Endometrial microvascular endothelial cells (primary cell): Measurements from ENCODE around the gene RIPOR2. TPM values are rescaled to one million over a fixed set of nuclear protein-coding genes. Genes with fewer than 3 reads are reported as not detected.

Experiments
- in situ Hi-C: cut with HindIII; loops from 2 replicates; pipeline ENCODE4 v1.10.0; 2017; ENCODE audit warnings: low sequenced_read_pairs, low pct_unique_long_range_greater_than_20kb; ENCODE audit errors: inconsistent ontology term
- total RNA-seq: library from RNA; depleted of rRNA; stranded (reverse); fragments of >200 nt; gene quantifications from one replicate; pipeline ENCODE4 v1.2.3, GENCODE V29; 2015; ENCODE audit errors: inconsistent ontology term

Gene RIPOR2
- total RNA-seq, 1 donor from 2014 or later, result not detected

DNA sequence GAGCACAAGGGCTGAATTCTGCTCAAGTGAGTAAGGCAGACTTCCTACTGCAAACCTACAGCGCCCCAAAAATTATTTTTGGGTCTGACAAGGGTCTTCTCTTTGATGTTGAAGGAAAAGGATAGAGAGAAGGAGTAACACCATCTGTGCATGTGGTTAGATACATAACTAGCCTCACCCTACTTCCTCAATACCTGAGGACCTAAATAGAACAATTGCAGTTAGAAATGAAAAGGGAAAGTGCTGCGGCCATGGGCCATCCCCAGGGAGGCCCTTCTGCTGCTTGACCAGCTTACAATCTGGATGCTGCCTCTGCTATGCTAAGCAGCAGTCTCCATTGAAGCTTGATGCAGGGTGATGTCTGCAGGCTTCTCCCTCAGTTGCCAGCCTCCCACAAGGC, 73.8 kb downstream of the RIPOR2 start:
- in situ Hi-C loops, result loop anchor here (25.0 kb wide), 1 partner anchor 100 kb away; no protein-coding TSS in a partner anchor

DNA sequence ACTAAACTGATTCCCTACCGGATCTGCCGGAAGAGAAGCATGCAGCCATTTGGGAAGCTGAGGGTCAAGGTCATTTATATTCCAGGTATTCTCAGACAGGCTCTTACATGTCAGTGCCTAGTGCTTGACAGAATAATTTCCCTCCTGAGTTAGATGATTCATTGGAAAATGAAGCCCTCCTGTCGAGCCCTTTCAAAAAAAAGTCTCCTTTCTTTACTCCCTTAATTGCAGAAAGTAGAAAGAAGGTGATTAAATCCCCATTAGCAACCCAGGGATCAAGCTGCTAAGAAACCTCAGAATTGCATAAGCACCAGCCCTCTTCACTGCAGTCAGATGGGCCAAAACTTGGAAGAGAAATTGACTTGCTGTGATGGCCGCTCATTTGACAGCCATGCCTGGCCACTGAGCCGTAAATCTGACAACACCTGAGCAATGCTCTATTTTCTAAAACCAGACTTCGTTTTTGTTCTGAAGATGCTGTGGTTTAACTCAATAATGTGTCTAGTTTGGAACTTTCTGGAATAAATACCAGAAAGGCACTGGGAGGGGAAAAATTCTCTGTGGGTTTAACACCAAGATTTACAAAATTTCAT, 76.1 kb downstream of the RIPOR2 start:
- in situ Hi-C loops, result loop anchor here (25.0 kb wide), 1 partner anchor 103 kb away; no protein-coding TSS in a partner anchor

GRCh38 chr6:24859132-24859531, 76.6 kb downstream of the RIPOR2 start:
- in situ Hi-C loops, result loop anchor here (25.0 kb wide), 1 partner anchor 103 kb away; no protein-coding TSS in a partner anchor

DNA sequence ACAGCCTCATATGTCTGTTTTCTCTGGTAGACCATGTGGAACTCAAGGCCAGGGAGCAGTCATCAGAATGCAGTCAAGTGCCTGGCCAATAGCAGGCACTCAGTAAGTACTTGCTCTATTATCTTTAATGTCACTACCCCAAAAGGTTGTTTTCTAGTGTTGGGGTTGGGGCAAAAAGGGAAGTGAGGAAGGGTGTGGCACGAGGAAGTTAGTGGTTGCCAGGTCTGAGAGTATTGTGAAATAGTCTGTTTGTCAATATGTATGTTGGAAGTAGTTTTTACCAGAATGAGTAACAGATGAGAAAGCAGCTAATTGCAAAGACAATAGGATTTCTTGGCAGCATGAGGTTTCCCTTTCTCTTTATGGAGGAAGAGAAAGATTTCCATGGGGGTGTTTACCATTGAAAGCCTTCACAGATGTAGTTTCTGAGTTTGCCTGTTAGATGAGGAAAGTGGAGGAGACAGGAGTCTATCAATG, 77.5 kb downstream of the RIPOR2 start:
- in situ Hi-C loops, result loop anchor here (25.0 kb wide), 1 partner anchor 104 kb away; no protein-coding TSS in a partner anchor

DNA sequence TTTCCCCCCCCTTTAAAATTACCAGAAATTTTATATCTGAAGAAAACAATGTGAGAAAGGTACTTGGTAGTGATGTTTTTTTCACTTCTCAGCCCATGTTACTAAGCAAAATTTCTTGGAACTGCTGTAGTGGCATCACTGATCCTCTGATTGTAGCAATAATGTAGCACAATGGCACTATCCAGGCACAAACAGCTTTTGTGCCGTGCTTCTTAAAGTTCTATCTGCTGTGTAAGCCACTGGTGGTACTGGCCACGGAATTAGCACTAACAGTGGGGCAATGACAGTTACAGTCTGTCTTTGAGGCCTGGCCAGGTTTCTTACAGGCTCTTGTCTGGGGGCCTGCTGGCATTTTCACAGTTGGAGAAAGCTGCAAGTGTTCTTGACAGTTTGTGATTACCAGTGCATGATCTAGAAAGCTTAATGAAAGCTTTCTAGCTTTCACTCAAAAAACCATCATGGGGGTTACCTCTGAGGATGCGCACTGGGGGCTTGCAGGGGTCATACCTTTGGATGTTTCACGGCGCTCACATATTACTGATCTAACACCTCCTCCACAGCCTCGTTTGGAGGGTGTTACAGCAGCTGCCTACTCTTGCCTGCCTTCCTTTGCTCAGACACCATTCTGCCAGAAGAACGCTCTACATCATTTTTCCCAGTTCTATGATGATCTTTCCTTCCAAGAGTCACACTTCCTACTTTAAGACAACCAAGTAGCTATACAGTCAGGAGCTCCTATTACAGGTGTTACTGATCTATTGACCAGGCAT, 78.7 kb downstream of the RIPOR2 start:
- in situ Hi-C loops, result loop anchor here (25.0 kb wide), 1 partner anchor 105 kb away; no protein-coding TSS in a partner anchor

GRCh38 chr6:24856246-24856599, 79.5 kb downstream of the RIPOR2 start:
- in situ Hi-C loops, result loop anchor here (25.0 kb wide), 1 partner anchor 106 kb away; no protein-coding TSS in a partner anchor

GRCh38 chr6:24855395-24856245, 80.1 kb downstream of the RIPOR2 start:
- in situ Hi-C loops, result loop anchor here (25.0 kb wide), 1 partner anchor 107 kb away; no protein-coding TSS in a partner anchor

GRCh38 chr6:24854077-24854666, 81.6 kb downstream of the RIPOR2 start:
- in situ Hi-C loops, result loop anchor here (25.0 kb wide), 1 partner anchor 108 kb away; no protein-coding TSS in a partner anchor

DNA sequence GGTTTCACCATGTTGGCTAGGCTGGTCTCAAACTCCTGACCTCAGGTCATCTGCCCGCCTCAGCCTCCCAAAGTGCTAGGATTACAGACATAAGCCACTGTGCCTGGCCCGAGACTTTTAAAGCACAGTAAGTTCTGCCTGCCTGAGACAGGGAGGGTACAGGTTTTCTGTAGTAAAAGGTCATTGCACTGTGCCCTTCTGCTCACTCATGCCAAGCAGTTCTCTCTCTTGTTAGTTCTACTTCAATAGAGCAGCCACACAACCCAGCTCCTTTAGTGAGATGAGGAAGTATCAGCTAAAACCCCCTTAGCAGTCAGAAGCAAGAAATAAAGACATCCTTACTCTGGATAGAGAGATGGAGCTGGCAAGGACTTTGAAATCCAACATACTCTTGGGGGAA, 84.7 kb downstream of the RIPOR2 start:
- in situ Hi-C loops, result loop anchor here (25.0 kb wide), 1 partner anchor 111 kb away; no protein-coding TSS in a partner anchor

DNA sequence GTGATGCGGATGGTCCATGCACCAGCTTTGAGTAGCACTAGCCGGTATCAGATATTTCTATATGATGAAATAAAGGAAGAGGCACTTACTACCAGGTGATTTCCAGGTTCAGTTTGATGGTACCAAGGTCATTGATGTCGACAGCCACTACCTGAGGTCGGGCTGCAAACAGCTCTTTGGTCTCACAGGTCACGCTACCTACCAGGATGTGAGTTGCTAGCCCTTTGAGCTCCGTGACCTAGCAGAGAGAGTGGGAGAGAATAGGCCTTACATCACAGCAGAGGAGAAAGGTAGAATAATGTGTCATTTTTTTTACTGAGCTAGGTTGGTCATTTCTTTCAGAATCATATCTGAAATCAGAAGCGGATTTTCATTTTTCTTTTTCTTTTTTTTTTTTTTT, 86.0 kb downstream of the RIPOR2 start:
- in situ Hi-C loops, result loop anchor here (25.0 kb wide), 1 partner anchor 113 kb away; no protein-coding TSS in a partner anchor

DNA sequence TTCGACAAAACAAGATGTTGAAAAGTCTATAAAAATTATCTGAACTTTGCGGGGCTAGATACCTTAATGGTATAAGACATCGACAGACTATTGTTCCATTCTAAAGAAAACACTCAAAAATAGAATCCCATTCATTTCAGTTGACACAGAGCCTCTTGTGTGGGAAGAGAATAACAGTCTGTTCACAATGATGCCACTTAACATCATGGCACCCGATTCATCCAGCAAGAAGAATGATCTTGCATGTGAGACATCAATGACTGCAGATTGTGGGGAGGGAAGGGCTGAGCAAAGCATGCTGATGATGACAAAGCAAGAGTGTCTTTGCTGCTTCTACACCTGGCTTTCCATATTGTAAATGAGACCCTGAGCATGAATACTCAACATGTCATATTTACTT, 87.3 kb downstream of the RIPOR2 start:
- in situ Hi-C loops, result no loop called here

GRCh38 chr6:24847402-24847801, 88.4 kb downstream of the RIPOR2 start:
- in situ Hi-C loops, result no loop called here

DNA sequence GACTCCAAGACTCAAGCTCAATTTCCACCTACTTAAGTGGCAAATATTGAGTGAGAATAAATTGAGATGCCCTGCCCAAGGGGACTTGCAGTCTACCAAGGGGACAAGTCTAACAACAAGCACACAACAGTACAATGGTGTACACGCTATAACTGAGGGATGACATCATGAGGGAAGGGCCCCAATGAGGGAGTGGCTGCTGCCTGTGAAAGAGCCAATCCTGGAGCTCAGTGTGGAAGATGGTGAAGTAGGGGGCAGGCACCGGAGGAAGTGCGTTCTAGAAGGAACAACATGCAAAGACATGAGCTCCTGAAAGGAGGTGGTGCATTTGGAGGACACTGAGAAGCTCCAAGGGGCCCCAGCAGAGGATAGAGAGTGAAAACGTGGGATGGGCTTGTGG, 90.2 kb downstream of the RIPOR2 start:
- in situ Hi-C loops, result no loop called here

DNA sequence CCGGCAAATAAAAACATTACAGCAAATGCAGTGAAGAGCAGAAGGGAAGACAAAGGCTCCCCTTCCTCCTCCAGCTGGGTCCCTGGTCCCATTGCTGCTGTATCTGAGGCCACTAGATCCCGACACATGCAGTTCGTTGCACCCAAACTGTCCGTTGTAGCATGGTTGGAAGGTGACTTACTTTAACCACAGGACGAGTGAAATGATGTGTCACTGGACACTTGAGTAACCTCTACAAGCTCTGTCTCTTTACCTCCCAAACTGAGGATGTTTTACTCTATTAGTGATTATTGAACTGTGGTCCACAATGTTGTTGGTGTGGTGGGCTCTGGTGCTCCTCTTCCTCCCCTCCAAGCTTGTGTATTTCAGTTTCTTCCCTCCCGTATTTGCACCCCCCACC, 90.9 kb downstream of the RIPOR2 start:
- in situ Hi-C loops, result no loop called here

DNA sequence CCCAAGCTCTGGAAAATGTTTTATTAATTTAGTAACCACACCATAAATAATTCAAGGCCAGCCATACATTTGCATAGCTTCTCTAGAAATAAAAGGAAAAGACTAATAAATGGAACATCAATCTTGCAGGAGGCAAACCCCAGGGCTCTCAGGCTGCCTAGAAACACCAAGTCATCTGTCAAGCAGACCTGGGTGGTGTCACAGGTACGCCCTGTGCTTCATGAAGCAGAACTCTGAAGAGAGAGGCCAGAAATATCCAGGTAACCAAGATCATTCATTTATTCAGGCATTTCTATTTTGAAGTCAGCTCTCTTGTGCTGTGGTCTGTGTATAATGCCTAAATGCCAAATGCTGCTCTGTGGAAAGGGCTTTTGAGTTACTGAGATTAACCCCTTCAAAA, 91.7 kb downstream of the RIPOR2 start:
- in situ Hi-C loops, result no loop called here

DNA sequence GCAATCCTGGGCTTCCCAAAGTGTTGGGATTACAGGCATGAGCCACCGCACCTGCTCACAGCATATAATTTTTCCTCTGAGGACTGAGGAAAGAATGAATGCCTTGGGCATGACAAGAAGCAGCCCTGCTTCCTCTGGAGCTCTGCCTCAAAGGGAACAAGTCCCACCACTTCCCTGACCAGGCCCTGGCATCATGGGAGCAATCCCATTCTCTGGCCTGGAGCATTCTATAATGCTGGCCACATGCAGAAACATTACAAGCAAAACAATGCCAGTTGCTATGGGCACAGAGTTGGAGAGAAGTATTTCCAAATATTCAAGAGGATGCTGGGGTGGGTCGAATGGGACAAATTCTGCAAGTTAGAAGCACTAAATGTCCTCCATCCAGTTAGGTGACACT, 95.6 kb downstream of the RIPOR2 start:
- in situ Hi-C loops, result no loop called here

DNA sequence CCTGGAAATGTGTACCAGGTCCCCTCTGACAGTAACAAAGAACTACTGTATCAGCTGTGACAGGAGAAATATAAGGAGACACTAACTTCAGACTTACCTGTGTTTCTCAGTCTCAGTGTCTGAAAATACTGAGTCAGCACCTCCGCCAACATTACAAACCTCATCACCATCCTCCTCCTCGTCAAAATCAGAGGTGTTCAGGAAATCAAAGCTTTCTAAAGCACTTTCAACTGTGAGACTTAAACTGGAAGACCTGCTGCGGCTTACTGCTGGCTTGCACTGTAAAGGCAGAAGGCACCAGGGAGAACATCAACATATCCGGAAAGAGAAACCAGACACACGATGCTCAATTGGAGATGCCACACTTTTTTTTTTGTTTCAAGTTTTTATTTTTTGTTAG, 96.8 kb downstream of the RIPOR2 start:
- in situ Hi-C loops, result no loop called here

DNA sequence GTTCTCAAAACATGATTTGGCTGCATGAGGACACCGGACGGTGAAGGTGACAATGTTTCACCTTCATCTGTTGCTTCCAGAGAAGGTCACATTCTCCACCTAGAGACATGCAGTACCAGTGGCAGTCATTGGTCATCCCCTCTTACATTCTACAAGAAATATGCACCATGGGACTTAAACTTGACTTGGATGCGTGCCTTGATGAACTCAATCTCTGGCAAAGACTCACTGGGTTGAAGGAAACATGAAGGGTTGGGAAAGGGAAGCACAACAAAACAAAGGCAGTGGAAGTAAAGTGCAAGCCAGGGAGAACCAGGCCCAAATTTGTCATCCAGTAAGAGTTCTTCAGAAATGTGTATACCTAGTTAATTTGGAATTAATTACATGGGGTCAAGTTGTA, 97.7 kb downstream of the RIPOR2 start:
- in situ Hi-C loops, result no loop called here

DNA sequence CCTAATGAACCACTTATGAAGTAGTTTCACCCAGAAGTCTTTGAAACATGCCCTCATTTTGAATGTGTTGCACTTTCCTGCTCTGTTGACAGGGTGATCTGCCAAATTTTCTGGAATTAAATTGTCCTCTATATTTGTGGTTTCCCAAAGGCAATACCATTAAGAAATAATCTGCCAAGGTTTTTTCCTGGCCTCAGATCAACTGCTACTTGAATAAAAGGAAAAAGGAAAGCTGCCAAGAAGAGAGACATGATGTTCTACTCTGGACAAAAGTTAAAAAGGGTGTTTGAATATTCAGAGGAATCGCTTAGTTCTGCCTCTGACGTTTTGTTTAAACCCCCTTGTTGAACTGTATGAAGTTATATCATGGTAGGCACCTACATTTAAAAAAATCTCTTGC, 99.7 kb downstream of the RIPOR2 start:
- in situ Hi-C loops, result no loop called here
